GM18505 (cell line): ENCODE results near the gene CBY2.
A peak's percentile ranks its signal among the peaks of the same experiment; 100 is the strongest.

Source experiments
- ATAC-seq: cut with Tn5 transposase; IDR thresholded peaks from one replicate; pipeline ENCODE4 v1.9.1; 2021; ENCODE audit not compliant: unreplicated experiment
- POLR2A ChIP-seq: IDR thresholded peaks from 4 replicates; pipeline ENCODE4 v1.6.1; 2011; ENCODE audit warnings: borderline replicate concordance; ENCODE audit not compliant: insufficient read depth, insufficient read length; ENCODE audit errors: extremely low read depth

The CBY2 gene

DNA sequence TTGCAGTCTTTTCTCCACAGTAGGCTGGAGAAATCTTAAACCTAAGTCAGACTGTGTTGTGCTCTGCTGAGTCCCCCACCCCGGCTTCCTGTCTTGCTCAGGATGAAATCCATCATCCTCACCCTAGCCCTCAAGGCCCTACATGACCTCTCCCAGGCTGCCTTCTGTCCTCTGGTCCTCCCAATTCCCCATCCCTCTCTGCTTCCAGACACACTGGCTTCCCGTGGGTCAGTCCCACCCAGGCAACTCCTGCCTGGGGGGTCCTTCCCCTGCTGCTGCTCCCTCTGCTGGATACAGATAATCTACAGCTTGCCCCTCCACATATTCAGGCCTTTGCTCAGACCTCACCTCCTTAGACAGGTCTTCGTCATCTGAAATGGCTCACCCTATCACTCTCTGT is 18.4 kb upstream of the CBY2 start:
- no peak for ATAC-seq
- TF ChIP-seq POLR2A, result no peak

DNA sequence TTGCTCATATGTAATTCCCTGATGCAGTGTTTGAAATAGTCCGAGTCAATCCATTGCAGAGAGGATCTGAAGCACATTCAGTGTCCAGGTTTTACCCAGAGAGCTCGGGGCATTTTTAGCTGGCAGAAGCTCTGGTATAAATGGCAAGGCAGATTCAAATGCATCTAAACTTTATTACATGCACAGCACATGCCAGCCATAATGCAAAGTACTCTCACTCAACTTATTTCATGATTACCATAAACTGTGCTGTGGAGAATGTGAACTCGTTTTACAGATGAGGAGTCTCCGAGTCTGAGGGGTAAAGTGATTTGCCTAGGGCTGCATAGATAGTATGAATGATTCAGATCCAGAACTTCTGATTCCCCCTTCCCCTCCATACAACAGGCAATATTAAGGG is 13.5 kb upstream of the CBY2 start:
- no peak for ATAC-seq
- no peak for TF ChIP-seq POLR2A

DNA sequence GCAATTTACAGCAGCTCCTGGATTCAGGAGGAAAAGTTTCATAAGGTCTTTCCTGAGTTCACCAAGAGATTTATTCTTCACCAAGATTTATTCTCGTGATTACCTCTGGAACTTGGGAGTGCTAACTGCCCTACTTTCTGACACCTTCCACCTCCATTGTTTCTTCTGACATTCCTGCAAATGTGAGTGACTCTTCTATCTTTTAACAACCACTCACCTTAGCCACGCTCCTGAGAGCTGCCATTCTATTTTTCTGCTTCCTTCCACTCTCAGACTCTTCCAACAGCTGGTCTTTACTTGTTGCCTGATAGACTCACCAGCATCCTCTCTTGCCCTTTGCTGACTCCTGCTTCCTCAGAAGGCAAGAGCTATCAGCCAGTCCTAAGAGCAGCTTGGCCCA is 11.5 kb upstream of the CBY2 start:
- TF ChIP-seq POLR2A, result no peak
- ATAC-seq, result no peak

DNA sequence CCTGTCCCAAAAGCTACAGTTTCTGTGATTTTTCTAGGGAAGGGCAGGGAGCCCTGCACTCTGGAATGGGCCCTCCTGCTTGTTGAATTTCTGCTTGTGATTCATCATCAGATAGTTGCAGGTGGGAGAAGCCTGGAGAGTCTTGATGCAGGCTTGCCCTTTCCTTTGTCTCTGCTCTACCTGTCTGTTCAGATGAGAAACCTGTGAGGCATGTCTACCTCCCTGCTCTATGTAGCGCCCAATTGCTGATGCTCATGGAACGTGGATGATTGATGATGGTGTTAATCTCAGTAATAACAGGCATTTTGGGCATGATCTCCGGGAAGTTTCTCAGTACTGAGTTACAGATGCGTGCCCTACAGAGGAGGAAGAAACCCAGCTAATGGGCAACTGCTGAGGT is 10.9 kb upstream of the CBY2 start:
- ATAC-seq, result no peak
- TF ChIP-seq POLR2A, result no peak

DNA sequence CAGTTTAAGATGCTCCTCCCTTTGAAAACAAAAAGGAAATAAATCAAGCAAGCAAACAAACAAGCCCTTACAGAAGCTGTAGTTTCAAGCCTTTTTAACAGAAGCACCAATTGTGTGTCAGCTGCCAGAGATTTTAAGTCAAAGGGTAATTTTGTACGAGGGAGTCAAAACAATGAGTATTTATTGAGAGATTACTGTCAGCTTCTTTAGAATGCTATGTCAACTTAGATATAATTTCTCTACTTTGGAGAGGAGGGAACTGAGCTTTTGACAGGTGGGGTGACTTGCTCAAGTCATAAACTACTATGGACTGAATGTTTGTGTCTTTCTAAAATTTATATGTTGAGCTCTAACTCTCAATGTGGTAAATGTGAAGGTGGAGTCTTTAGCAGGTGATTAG is 10.5 kb upstream of the CBY2 start:
- no peak for ATAC-seq
- no peak for TF ChIP-seq POLR2A

DNA sequence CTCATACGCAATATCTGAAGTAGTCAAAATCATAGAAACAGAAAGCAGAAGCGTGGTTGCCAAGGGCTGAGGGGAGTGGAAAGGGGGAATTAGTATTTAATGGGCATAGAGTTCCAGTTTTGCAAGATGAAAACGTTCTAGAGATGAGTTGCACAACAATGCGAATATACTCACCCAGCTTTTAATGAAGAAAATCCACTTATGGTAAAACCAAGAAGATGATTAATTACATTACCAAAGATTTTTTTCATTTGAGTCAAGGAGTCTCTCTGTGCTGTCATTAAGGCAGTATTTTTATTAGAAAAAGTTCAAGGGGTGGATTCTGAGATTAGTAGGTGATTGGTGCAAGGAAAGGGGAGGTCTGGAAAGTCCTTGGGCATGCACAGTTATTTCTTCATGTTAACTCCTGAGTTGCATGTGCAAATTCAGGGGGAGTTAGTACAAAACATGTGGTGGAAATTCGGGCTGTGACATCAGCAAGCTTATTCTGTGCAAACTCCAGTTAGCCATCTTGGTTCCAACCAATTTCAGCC is 6.9 kb upstream of the CBY2 start:
- peak; percentile 38 for ATAC-seq
- TF ChIP-seq POLR2A, result peak; percentile 23

DNA sequence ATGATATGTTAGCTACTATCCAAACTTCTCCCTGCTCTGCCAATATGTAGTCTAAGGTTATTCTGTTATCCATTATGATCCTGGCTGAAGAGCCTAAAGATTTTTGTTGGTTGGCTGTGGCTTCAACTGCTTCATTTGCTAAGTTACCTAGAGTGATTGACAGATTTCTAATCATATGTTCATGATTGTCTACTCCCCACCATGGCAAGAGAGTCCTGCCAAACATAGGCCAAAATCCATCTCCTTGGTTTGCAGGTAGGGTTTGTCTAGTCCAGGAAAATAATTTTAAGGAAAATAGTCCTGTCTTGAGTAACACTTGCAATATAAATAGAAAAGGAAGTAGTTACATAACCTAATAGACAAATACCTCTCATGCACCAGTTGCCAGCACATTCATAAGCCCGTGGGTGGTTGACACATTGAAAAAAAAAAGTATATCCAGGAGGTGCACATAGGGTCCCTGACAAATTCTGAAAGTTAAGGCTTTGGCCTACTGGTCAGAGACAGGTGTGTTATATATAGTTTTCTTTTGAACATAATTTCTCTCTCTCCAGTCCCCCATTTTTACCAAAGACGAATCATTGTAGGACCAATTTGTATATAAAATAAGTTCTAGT is 5.4 kb upstream of the CBY2 start:
- peak; percentile 46 for TF ChIP-seq POLR2A
- ATAC-seq, result no peak

DNA sequence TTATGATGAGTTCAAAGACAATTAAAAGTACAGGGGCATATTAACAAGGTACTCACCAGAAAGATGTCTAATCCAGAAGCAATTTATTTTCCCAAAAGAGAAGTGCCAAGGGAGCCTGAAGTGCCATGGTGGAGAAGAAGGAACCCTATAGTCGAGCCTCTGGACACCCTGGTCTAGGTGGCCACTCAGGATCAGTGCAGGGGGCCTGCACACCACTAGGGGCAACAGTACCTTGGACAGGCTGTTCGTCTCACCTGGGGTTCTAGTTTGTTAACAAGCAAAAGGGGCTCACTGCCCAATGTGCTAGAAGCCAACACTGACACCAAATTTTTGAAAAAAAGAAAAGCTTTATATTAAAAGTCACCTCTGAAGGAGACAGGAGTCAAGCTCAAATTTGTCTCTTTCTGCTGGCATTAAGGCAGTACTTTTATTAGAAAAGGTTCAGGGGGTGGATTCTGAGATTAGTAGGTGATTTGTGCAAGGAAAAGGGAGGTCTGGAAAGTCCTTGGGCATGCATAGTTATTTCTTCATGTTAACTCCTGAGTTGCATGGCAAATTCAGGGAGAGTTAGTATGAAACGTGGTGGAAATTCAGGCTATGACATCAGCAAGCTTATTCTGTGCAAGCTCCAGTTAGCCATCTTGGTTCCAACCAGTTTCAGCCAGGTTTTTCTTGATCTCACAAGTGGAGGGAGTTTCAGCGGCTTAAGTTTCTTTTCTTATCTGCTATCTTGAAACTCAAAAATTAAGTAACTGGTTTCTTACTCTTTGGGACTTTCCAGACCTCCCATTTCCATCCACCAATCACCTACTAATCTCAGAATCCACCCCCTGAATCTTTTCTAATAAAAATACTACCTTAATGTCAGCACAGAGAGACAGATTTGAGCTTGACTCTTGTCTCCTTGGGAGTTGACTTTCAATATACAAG is 884 bp upstream of the CBY2 start:
- peak; percentile 76 for TF ChIP-seq POLR2A

DNA sequence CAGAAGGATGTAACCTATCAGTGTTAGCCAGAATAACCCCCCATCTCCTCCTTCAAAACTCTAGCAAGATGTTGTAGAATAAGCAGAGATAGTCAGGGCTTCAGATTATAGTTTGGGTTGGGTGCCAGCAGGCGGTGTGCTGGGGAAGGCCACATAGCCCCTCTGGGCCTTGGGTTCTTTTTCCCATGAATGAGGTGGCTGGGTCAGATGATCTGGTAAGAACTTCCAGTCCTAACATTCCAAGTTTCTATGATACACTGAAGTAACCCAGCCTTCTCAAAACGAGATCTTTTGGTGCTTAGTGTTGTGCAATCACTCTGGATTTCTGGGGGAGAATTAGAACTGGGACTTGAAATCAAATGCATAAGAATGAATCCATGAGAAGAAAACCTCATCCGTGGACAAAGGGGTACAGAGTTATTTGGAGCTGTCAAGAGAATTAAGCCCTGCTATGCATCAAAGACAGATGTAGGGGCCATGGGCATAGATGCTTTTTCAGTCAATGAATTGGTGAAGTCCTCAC is 810 bp downstream of the CBY2 start:
- no peak for TF ChIP-seq POLR2A
- ATAC-seq, result no peak

More for the DNA sequence above, 884 bp upstream of the CBY2 start:
- peak; percentile 51 for ATAC-seq

DNA sequence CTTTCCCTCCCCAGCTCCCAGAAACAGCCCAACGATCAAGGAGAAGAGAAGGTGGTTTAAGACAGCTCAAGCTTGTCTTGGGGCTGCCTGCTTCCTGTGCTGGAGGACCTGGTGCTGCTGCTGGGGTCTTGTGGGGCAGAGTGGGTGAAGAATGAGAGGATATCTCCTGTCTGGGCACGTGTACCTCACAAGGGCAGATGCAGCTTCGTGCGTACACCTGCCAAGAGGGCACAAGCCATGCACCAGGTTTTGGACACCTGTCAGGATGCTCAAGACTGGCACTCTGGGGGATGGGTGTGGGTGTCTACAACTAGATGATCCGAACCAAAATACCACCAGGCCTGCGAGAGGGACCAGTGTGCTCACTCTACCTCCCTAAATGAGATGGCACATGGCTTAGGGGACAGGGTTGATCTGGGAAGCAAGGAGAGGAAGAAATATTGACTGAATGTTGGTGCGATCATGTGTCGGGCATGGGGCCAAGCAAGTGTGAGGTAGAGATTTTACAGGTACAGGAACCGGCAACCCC is 2.2 kb downstream of the CBY2 start:
- no peak for TF ChIP-seq POLR2A
- no peak for ATAC-seq

DNA sequence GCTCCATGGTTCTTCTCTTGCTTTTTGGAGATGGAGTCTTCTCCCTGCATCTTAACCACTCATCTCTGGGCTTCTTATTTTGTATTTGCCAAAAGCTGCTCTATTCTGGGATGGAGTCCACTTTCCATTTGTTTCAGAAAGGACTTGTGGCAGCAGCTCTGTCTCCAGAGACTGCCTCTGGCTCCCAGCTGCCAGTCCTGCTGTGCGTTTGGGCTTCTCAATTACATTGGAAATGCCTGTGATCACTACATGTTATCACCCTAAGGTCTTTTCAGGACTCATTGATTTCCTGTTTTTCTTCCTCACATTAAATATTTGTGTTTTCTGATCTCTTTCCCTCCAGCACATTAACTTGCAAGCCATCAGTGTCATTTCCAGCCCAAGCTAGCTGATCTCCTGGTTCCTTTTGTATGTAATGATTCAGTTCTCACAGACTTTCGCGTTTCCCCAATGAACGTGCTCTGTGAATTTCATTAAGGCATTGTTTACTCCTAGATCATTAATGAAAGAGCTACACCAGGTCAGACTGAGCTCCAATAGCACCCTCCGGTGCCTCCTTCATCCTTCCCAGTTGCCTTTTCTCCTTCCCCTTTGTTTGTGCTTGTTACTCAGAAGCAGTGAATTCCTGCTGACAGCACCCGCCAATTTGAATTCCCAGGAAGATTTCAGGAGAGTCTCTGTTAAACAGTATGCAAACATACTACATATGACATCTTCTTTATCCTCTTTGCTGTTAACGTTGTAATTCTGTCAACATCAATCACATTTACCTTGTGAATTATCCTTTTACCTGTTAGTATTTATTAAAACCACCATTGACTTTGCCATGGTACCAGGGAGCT is 3.0 kb downstream of the CBY2 start:
- ATAC-seq, result no peak
- TF ChIP-seq POLR2A, result no peak

DNA sequence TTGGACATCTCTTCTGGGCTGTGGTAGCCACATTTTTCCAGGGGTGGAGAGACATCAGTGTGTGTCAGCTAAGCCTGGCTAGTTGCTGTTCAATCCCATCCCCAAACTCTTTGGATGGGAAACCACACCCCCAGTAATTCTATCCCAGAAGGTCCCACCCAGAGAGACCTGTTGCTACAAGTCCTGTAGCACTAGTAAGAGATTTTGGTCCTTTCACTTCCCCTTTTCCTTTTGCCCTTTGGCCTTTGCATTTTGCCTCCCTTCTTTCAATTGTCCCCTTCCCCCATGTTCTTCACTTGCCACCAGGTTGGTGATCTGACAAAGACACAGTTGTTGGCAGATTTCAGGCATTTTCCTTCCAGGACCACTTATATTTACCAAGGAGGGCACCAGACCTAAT is 3.8 kb downstream of the CBY2 start:
- TF ChIP-seq POLR2A, result no peak
- ATAC-seq, result no peak

DNA sequence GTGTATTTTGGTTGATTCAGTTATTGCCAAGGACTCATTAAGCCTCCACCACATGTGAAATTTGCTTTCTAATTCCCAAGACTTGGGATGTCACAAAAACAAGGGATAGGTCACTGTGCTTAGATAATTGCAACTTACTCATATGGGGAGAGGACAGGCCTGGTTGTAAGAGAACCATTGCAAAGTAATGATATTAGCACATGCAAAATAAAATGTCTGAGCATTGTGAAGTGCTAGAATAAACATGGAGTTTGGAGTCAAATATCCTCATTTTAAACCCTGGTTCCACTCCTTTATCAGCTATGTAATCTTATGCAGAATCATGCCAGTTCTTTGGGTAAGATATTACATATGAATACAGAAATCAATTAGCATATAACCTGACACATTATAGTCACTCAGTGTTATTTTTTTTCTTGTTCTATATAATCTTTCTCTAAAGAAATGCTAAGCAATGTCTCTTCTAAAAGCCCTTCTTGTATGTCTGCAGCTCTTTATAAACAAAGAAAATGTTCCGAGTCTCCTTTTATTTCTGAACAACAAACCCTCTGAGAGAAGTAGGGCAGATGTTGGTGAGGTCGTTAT is 5.5 kb downstream of the CBY2 start:
- TF ChIP-seq POLR2A, result no peak
- ATAC-seq, result no peak

DNA sequence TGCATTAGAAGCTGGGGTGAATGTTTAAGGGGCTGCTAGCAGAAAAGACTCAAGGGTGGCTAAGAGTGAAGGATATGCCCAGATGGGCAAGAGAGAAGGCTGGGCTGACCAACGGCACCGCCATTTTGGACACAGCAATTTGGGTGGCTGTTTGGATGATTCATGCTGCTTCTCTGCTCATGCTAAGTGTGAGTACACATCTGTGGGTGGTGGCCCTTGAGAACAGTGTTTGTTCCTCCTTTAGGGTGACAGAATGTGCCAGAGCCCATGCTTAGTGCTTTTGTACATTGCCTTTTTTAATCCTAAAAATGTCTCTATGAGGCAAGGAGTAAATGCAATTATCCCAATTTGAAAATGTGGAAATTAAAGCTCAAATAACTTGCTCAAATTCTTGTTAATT is 9.8 kb downstream of the CBY2 start:
- TF ChIP-seq POLR2A, result no peak
- ATAC-seq, result no peak
